ENCODE results near the gene CHST4. TPM values are rescaled to one million over a fixed set of nuclear protein-coding genes. Genes with fewer than 3 reads are reported as not detected.

CHST4 gene
- total and polyA plus RNA-seq, 9 of the 15 experiments (the other 6 are each of a cell fraction or from before 2014, with no cell fraction given), result 0.07 TPM; not detected in 8

DNA sequence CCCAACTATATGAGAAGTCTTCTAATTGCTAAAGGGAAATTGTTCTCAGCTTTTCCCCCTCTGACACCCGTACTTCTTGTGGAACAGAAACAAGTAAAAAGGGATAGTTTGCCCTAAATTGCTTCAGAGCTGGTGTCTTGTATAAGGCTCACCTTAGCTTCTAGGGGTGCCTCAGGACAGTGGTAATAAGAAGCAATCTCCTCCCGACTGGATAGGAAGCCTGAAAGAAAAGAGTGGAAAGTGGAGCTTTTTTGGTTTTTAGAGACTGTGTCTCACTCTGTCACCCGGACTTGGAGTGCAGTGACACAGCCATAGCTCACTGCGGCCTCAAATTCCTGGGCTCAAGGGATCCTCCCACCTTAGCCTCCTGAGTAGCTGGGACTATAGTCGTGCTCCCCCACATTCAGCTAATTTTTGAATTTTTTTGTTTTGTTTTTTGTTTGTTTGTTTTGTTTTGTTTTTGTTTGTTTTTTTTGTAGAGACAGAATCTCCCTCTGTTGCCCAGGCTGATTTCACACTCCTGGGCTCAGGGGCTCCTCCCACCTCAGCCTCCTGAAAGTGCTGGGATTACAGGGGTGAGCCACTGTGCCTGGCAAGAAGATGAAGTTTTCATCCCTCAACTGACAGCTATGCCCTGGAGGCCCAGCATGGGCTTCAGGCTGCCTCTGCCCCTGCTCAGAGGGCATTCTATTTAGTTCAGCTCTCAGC is 47.3 kb downstream of the CHST4 start (continued):
- TF ChIP-seq SIX5 (IDR thresholded peaks at IDR 0.05; ENCODE audit: borderline replicate concordance in 1 of 2, insufficient read depth in 1 of 2, low read depth in 1 of 2, low read length in 2 of 2) (no peak), ELF4 (CRISPR knock-in tag; IDR thresholded peaks at IDR 0.05) (no peak), E4F1 (CRISPR knock-in tag; IDR thresholded peaks at IDR 0.05; ENCODE audit: borderline replicate concordance) (no peak), HOXB6 (CRISPR knock-in tag; IDR thresholded peaks at IDR 0.05; ENCODE audit: borderline replicate concordance) (no peak), RAD51 (IDR thresholded peaks at IDR 0.05; ENCODE audit: borderline replicate concordance, low read depth) (no peak), SRSF7 (optimal IDR thresholded peaks at IDR 0.05; ENCODE audit: low read depth, low read length) (no peak)
- TF ChIP-seq, protein P1, sequence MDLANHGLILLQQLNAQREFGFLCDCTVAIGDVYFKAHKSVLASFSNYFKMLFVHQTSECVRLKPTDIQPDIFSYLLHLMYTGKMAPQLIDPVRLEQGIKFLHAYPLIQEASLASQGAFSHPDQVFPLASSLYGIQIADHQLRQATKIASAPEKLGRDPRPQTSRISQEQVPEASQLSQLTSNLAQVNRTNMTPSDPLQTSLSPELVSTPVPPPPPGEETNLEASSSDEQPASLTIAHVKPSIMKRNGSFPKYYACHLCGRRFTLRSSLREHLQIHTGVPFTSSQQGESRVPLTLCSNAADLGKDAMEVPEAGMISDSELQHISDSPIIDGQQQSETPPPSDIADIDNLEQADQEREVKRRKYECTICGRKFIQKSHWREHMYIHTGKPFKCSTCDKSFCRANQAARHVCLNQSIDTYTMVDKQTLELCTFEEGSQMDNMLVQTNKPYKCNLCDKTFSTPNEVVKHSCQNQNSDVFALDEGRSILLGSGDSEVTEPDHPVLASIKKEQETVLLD (IDR thresholded peaks at IDR 0.05), result no peak

Measured in K562 (cell line).